GM18858 (cell line): Measurements from ENCODE around the gene LCE1B.

ENCODE experiments used
- ATAC-seq: cut with Tn5 transposase; IDR thresholded peaks from one replicate; pipeline ENCODE4 v1.9.1; 2021; ENCODE audit not compliant: unreplicated experiment

The LCE1B gene

GRCh38 chr1:152811671-152812070 lies at the start of gene LCE1B:
TSS of gene LCE1B (plus strand) at chr1:152811971. CDS start at chr1:152812447, 476 bp downstream.
- ATAC-seq, result no peak

- no peak for ATAC-seq
Observed at GRCh38 chr1:152768847-152769533, 42.8 kb upstream of the LCE1B start.

GRCh38 chr1:152770411-152770810 lies 41.4 kb upstream of the LCE1B start:
- ATAC-seq, result no peak

GRCh38 chr1:152774875-152775274 lies 36.9 kb upstream of the LCE1B start, which contains the start of gene LCE1F:
TSS of gene LCE1F (plus strand) at chr1:152775140. CDS start at chr1:152776372, 1,232 bp downstream.
- ATAC-seq, result no peak

- no peak for ATAC-seq
Observed at GRCh38 chr1:152776361-152776760, 35.4 kb upstream of the LCE1B start.

GRCh38 chr1:152777510-152778137 lies 34.1 kb upstream of the LCE1B start:
- ATAC-seq, result no peak

GRCh38 chr1:152783095-152783494 lies 28.7 kb upstream of the LCE1B start:
- ATAC-seq, result no peak

GRCh38 chr1:152786077-152786476 lies 25.7 kb upstream of the LCE1B start, which contains the start of gene LCE1E:
TSS of gene LCE1E (plus strand) at chr1:152786257. CDS start at chr1:152787300, 1,043 bp downstream.
- no peak for ATAC-seq

- no peak for ATAC-seq
Observed at GRCh38 chr1:152795686-152796085, 16.1 kb upstream of the LCE1B start.

GRCh38 chr1:152796421-152796820 lies 15.3 kb upstream of the LCE1B start, which contains the start of gene LCE1D:
TSS of gene LCE1D (plus strand) at chr1:152796721. CDS start at chr1:152797795, 1,074 bp downstream.
- no peak for ATAC-seq

- ATAC-seq, result no peak
Observed at GRCh38 chr1:152801333-152801732, 10.4 kb upstream of the LCE1B start.

GRCh38 chr1:152806576-152806975 lies 5.2 kb upstream of the LCE1B start, which contains the start of gene LCE1C:
TSS of gene LCE1C (minus strand) at chr1:152806651. CDS start at chr1:152805478, 1,173 bp downstream.
- no peak for ATAC-seq

- ATAC-seq, result no peak
Observed at GRCh38 chr1:152811050-152811449, 721 bp upstream of the LCE1B start.

- ATAC-seq, result no peak
Observed at GRCh38 chr1:152817309-152817708, 5.5 kb downstream of the LCE1B start.

GRCh38 chr1:152823294-152823693 lies 11.5 kb downstream of the LCE1B start:
- no peak for ATAC-seq

- no peak for ATAC-seq
Observed at GRCh38 chr1:152824964-152825363, 13.2 kb downstream of the LCE1B start.

- no peak for ATAC-seq
Observed at GRCh38 chr1:152827173-152827572, 15.4 kb downstream of the LCE1B start, which contains the start of gene LCE1A. TSS of gene LCE1A (plus strand) at chr1:152827473. CDS start at chr1:152827473, 0 bp downstream.

GRCh38 chr1:152836870-152837269 lies 25.1 kb downstream of the LCE1B start:
- ATAC-seq, result no peak

- no peak for ATAC-seq
Observed at GRCh38 chr1:152842556-152842955, 30.8 kb downstream of the LCE1B start, which contains the start of gene LCE6A. TSS of gene LCE6A (plus strand) at chr1:152842856. CDS start at chr1:152843521, 665 bp downstream.

- ATAC-seq, result no peak
Observed at GRCh38 chr1:152855661-152856060, 43.9 kb downstream of the LCE1B start.

- no peak for ATAC-seq
Observed at GRCh38 chr1:152858062-152858461, 46.3 kb downstream of the LCE1B start.

- no peak for ATAC-seq
Observed at GRCh38 chr1:152859696-152860095, 47.9 kb downstream of the LCE1B start, which contains the start of gene LCE7A. TSS of gene LCE7A (plus strand) at chr1:152859996. CDS start at chr1:152860698, 702 bp downstream.
